GM18517 (cell line): Measurements from ENCODE around the gene RSPH1.
"Not testable (repeated sequence)": the region's sequence is repeated elsewhere in the genome, so short reads cannot be mapped to it uniquely, and the experiment has no call there.

ENCODE experiments used
- ATAC-seq: cut with Tn5 transposase; IDR thresholded peaks from one replicate; pipeline ENCODE4 v1.9.1; 2021; ENCODE audit warnings: mild to moderate bottlenecking, moderate library complexity; ENCODE audit not compliant: unreplicated experiment

RSPH1 gene

DNA sequence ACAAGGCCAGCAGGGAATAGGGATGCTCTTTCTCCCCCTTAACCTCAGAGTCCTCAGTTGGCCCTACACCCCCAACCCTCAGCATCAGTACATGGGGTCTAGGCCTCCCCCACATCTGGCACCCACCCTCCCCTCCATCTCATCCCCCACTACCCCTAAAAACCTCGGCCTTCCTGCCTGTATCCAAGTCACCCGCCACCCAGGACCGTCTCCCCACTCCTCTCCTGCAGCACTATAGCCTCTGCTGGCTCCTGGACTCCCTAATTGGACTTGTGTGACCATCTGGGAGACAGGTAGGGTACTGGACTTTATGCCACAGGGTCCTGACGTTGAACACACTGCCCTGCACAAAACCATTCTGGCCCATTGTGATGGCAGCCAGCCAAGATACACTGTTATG, 6.0 kb downstream of the RSPH1 start:
- no peak for ATAC-seq

DNA sequence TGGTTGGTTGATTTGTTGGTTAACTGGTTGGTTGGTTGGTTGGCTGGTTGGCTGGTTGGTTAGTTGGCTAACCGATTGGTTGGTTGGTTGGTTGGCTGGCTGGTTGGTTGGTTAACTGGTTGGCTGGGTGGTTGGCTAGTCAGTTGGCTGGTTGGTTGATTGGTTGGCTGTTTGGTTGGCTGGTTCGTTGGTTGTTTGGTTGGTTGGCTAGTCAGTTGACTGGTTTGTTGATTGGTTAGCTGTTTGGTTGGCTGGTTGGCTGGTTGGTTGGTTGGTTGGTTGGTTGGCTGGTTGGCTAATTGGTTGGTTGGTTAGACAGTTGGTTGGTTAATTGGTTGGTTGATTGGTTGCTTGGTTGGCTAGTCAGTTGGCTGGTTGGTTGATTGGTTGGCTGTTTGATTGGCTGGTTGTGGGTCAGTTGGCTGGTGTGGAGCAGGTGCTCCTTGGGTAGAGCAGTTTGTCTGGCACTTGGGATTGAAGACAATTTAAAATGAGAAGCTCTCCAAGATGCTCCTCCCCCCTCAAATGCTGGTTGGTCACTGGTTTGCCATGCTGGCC, 6.9 kb downstream of the RSPH1 start:
- no peak for ATAC-seq

DNA sequence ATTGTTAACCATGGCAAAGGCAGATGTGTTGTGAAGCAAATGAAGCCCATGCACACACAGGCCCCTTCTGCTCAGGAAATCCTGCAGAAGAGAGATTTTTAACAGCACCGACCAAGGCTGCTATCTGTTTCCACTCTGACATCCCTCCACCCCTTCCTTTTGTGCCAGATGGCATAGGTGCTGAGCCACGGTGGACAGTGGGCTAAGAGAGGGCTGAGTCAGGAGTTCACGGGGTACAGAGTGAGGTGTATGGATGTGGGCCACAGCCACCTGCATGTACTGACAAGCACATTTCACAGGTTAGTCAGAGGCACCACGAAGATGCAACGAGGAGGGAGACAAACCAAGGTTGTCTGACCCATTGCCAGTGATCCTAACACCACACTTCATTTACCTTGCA, 9.5 kb downstream of the RSPH1 start:
- ATAC-seq: no peak

DNA sequence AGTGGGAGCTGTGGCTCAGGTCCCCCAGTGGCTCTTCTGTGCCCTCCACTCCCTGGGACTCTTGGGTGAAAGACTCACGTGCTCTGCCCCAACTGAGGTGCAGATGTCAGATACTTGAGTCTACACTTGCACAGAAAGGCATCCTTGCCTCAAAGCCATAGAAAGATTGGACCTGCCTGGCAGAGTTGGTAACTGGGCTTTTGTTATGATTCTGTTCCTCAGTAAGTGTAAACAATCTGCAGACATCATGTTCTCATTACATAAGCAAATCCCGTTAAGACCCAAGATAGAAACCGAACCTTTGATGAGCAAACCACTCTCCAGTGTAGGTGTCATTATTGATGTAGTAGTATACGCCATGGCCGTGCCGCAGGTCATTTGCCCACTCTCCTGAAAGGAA, 10.0 kb downstream of the RSPH1 start:
- no peak for ATAC-seq

DNA sequence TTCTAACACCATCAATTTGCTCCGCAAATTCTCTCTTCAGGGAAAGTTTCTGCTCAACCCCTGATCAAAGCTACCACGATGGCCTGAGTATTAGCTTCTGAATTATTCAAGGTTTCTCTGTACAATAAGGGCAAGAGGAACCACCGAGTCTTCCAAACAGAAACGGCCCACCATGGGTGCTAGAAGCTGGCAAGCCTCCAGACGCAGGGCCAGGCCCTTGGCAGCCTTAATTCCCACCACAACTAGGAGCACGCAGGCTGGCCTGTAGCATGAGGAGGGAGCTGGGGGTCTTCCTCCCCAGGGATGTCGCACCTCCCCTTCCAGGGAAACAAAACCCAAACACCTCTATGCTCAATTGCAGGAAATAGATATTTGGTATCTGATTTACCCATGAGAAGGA, 11.1 kb downstream of the RSPH1 start:
- ATAC-seq: no peak

DNA sequence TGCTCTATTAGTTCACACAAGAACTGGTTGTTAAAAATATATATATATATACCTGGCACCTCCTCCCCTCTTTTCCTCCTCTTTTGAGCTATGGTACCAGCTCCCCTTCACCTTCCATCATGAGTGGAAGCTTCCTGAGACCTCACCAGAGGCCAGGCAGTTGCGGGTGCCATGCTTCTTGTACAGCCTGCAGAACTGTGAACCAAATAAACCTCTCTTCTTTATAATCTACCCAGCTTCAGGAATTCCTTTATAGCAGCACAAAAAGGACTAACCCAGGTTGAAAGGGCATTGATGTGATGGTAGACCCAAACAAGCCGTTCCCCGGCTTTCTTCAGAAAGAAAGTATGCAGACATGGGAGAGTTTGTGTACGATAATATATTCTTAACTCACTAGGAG, 14.9 kb downstream of the RSPH1 start:
- ATAC-seq: no peak

DNA sequence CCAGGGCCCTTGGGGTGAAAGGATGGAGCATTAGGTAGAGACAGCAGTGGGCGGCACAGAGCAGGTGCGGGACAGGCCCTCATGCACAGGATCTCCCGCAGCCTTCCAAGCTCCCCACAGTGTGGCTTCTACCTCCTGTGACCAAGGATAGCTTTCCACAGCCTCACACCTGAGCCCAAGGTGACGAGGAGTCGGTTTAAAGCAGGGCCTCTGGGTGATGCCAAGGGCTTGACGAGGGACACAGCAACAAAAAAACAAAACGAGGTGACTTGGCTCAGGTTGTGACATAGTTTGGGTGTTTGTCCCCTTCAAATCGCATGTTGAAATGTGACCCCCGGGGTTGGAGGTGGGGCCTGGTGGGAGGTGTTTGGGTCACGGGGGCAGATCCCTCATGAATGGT, 15.3 kb downstream of the RSPH1 start:
- no peak for ATAC-seq

DNA sequence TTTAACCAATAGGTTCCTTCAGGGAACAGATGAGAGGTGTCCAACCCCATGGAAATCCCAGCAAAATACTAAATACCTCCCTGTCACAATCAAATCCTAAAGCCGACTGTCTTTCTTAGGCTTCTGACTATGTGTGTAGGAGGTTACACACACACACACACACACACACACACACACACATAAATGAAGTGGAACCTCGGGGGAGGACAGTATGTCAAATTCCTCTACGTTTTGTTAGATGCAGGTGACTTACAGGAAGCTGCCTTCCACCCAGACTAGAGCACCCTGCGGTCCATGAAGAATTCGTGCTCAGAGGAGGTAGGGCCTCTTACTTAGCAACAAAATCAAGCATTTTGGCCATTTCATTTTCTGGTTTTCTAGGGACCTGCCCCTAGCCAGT, 16.4 kb downstream of the RSPH1 start:
- ATAC-seq: no peak

DNA sequence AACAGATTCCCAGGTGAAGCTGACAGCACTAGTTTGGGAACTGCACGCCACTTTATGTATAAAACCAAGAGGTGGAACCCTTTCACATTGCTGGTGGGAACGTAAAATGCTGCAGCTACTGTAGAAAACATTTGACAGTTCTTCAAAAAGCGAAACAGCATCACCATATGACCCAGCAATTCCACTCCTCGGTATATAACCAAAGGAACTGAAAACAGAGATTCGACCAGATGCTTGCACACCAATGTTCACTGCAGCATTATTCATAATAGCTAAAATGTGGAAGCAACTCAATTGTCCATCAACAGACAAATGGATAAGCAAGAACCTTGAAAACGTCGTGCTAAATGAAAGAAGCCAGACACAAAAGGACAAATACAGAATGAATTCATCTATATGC, 17.5 kb downstream of the RSPH1 start:
- no peak for ATAC-seq

DNA sequence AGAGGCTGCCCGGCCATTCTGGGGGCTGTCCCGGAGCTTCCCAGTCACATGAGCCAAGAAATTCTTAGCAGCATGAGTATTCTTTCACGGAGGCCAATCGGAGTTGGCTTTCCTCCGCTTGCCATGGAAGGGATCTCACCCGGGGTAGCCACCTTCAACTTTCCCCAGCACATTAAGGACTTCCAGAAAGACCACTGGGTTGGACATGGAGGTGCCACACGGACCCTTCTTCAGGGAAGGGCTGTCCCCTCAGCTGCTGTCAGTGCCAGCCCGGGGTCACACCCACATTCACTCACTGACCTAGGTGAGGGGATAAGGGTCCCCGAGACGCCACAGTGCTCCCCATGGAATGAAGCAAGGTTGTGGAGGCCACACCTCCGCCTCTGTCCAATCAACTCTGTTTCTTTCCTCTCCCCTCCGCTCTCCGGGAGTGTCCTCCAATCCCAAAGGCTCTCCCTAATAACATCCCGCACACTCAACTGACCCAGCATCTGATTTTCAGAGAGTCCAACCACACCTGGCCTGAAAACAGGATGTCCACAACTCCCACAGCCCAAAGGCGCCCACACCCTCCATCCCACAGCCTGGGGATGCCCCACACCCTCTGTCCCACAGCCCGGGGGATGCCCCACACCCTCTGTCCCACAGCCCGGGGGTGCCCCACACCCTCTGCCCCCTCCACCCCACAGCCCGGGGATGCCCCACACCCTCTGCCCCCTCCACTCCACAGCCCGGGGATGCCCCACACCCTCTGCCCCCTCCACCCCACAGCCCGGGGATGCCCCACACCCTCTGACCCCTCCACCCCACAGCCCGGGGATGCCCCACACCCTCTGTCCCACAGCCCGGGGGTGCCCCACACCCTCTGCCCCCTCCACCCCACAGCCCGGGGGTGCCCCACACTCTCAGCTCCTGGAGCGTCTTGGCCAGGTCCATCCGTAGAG, 19.4 kb downstream of the RSPH1 start:
- no peak for ATAC-seq

DNA sequence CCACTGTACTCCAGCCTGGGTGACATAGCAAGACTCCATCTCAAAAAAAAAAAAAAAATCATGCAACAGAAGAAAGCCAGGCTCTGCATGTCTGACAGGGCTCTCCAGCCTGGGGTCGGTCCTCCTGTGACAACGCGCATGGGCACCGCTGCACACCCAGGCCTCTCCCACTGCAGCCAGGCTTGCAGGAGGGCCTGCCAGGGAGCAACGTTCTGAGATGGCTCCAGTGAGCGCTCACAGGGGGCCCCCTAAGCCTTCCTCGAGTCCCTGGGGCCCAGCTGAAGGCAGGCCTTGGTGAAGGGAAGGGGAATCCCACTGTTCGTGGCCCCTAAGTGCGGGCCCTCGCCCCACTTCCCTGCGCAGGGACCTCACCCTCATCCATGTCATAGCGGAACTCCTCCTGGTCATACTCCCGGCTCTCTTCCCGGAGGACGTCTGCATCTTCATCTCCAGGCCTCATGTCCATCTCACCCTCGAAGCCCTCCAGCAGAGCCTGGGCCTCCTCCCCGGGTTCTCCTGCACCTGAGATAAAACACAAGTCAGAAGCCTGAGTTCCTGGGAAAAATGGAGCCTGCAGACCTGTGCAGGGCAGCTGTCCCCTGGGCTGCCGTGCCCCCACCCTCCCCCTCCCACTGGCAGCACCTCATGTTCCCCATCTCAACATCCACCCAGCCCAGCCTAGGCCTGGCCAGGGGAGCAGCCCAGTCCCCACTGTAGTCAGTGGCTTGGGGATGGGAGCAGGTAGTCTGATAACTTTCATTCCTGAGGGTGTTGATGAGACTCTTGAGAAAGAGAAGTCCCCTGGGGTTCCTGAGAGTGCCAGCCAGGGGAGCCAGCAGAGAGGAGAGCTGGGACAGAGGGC, 20.3 kb downstream of the RSPH1 start:
- no peak for ATAC-seq

DNA sequence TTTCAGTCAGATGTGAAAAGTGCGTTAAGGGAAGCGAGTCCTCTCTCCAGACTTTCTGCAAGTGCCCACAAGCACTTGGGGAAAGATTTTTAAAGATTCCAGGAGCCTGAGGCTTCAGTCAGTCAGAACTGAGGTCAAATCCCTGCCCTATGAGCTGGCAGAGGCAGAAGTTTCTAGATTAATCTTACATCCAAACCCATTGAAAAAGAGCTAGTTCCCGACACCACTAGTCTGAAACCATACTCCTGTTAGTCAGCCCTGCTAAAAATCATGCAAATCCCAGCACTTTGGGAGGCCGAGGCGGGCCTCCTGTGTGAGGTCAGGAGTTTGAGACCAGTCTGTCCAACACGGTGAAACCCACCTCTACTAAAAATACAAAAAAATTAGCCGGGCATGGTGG, 21.0 kb downstream of the RSPH1 start:
- no peak for ATAC-seq

DNA sequence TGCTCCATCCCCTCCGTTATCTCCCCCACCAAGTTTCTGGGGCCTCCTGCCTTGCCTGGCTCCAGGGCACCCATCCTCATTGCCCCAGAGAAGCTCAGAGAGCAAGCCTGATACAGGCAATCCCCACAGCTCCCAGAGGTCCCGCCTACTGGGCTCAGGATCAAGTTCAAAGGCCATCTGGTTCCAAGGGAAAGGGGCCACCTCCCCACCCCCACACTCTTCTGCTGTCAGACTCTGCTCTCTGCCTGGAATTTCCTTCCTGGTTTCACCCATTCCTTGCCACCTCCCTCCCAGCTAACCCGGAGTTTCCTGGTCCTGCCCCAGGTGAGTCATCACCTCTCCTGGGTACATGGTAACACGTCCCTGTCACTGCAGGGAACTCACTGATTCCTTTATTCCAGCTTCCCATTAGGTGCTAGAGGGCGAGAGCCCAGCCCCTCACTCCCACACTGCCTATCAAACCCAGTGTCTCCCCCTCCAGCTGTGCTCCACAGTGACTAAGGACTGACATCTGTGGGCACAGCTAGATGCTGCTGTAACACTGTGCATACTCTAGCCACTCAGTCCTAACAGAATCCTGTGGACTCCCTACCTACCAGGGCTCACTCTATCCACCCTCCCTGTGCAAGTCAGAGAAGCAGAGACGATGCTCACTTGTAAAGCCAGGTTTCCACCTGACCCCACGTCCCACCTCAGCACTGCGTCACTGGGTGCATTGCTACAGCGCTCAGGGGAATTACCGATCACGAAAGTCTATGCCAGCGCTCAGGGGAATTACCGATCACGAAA, 21.8 kb downstream of the RSPH1 start:
- ATAC-seq: peak; percentile 60

DNA sequence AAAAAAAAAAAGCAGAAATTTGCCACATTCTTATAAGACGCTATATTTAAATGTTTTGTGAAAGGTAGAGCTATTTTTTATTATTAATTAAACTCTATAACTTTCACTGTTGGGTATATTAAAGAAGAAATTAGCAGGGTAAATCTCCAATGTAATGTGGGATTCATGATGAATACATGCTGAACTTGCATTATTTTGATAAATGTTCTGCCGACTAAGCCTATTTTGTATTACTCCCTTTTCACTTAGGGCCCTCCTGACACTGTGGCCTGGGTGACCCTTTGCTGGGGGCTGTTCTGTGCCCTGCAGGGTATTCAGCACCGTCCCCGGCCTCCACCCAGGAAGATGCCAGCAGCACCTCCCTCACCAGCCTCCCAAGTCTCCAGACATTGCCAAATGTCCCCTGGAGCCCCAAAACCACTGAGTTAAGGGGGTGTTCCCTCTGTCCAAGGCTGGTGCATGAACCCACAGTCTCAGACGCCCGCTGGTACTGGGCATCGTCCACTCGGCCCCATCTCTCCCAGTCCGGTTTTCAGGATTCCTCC, 22.5 kb downstream of the RSPH1 start:
- ATAC-seq: no peak

DNA sequence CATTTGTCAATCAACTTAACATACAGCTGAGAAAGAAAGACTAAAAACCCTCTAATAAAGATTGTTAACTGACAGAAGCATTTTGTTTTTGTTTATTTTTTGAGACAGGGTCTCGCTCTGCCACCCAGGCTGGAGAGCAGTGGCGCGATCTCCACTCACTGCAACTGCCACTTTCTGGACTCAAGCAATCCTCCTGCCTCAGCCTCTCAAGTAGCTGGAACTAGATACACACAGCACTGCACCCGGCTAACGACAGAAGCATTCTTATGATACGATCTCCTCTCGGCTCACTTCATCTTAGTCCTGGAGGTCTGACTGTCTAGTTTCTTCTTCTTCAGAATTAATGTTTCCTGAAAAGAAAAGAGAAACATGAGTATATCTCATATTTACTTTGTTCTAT, 23.5 kb downstream of the RSPH1 start:
- ATAC-seq: no peak

DNA sequence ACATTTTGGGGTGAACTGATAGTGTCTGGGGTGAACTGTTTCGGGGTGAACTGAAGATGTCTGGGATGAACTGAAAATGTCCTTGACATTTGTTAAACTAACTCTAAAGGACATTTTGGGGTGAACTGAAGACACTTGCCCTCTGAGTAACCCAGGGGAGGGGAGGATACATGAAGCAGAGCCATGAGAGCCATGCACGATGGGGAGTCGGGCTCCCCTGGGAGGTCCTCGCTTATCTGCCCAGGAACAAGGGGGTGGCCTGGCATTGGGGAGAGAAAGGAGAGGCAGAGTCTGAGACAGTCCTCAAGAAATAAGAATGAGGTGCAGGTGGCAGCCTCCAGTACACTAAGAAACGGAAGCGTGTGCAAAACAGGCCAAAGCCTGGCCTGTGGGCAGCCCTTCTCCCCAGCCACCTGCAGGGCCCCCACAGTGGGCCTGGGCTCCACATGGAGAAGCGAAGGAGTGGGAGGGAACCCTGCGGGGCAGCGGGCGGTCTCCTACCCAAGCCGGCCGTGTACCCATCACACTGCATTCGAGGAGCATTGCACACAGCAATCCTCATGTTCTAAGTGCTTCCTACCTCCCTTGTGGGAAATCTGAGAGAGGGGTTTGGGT, 24.2 kb downstream of the RSPH1 start:
- ATAC-seq: no peak

DNA sequence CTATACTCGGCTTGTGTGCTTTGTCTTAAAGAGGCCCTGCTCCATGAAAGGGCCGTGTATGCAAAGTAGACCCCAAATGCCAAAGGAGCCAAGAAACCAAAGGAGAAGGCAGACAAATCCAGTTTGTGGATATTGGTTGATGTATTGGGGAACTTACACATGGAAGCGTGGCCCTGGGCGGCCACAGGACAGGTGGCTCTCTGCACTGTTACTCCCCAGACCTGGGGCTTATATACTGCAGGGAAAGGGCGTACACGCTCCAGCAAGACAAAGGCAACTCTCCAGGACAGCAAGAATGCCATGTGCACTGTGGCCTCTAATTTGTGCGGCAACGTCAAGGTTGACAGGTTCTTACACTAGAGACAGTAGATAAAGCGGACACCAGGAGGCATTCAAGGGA, 24.8 kb downstream of the RSPH1 start:
- no peak for ATAC-seq

DNA sequence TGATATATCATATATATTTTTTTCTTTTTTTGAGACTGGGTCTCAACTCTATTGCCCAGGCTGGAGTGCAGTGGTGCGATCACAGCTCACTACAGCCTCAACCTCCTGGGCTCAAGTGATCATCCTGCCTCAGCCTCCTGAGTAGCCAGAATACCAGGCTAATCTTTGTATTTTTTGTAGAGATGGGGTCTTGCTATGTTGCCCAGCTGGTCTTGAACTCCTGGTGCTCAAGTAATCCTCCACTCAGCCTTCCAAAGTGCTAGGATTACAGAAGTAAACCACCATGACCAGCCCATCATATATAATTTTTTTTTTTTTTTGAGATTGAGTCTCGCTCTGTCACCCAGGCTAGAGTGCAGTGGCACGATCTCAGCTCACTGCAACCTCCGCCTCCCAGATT, 26.3 kb downstream of the RSPH1 start:
- ATAC-seq: not testable (repeated sequence)

DNA sequence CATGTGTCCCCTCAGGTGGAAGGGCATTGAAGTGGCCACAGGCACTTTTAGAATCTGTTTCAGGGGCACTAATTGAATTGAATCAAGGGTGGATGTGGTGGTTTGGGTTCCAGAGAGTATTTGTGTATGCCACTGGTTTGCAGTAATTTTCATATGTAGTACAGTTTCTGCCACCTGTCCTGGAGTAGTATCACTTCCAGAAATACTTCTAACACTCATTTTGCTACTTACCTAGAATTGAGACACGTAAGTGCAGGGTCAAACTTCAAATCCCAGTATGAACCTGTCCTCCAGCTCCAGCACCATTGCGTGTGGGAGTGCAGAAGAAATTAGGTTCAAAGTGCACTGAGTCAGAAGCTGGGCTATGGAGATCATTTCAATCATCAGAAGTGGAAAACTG, 26.8 kb downstream of the RSPH1 start:
- ATAC-seq: no peak

DNA sequence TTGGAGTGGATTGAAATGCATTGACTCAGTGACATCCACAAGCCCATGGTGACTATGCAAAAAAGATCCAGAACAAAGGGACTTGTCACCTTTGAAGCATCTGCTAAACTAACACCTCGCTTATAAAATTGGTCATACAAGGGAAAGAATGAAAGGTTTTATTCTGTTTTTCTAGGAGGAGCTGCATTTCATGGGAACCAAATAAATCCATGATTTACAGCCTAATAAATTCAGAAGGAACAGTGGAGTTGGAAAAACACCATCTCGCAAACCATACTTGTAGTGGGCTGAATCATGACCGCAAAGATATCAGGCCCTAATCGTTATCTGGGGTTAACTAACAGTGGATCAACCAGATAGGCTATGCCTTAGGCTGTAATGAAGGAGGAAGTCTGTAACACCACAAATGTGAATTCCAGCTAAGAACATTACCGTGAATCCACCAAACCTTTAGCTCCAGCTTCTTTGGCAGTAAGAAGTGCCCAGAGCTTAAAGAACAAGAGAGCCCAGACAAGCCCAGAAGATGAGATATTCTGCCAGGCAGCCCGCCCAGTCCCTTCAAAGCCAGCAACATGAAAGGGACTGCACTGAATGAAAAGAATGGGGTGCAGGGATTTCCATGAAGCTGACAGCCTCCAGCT, 27.4 kb downstream of the RSPH1 start:
- no peak for ATAC-seq
